NOMO-1 (cell line): Measurements from ENCODE around the gene ZC3H12C.
"Not testable (repeated sequence)": the region's sequence is repeated elsewhere in the genome, so short reads cannot be mapped to it uniquely, and the experiment has no call there.

Experiments used
- DNase-seq, 2 experiments: peaks; one replicate each; lab custom pipeline; 2025; ENCODE audit not compliant: unreplicated experiment in 2 of 2; lab: John Stamatoyannopoulos, UW

ZC3H12C gene

DNA sequence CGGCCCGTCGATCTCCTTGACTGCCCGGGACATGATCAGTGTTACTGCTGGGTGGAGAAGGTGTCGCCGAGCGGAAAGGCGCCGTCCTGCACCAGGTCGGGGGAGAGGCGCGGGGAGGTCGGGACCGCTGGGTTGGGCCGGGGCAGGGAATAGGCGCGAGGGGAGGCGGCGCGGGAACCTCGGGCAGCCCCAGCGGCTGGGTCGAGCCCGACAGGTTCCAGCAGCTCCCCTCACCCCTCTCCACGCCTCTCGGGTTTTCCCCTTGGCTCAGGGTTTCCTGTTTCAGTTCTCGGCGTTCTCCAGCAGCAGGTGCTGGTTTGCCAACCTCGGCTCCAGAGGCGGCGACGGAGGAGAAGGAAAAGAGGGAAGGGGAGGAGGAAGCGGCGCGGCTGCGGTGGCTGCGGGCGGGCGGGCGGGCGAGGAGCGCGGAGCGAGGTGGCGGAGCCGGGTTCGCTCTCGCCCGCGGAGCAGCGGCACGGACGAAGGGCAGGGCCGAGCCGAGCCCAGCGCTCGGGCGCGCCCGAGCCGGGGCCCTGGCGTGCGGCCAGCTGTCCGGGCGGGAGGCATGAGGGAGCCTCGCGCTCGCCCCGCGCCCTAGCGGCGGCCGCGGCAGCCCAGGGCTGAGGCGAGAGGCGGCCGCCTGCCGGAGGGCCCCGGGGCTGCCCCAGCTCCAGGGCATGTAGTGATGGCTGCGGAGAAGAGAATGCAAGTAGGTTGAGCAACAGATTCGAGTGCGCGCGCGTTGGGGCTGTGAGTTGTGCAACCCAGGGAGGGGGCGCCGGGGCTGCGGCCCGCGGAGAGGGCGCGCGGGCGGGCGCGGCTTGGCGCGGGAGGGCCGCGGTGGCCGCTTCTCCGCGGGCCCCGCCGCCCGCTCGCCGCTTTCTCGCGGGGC lies at the start of gene ZC3H12C:
TSS of gene ZC3H12C (plus strand) at position 878 of the 892 bp plus-strand sequence. CDS start 20 bp downstream, outside the sequence.
- DNase-seq = peak; percentile 68 to 84

DNA sequence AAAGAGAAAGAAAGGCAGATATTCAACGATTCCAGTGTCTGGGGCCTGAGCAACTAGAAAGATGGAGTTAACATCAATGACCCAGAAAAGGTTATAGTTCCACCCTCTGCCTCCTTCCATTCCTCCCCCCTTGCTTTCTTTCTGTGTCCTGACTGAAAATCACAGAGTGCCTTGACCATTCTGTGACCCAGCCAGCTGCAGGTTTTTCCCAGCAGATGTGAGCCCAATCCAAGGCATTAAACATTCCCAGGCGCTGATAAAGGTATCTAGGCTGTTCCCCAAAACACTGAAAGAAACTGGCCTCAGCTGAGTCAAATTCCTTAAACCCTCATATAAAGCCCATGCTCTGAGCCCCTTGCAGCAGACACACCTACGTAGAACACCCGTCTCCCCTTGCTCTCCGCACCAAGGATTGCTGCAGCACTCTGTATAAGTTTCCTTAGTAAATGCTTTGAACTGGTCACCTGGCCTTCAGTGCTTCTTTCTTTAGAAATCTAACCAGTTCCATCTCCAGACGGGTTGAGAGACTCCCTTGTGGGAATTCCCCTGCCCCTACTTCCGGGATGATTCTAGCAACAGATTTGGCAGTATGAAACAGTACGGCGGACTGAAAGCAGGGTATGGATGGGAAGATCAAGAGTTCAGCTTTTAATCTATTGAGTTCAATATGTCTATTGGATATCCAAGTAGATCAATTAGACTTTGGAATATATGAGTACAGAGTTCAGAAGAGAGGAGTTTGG lies 48.8 kb upstream of the ZC3H12C start:
- no peak for DNase-seq

DNA sequence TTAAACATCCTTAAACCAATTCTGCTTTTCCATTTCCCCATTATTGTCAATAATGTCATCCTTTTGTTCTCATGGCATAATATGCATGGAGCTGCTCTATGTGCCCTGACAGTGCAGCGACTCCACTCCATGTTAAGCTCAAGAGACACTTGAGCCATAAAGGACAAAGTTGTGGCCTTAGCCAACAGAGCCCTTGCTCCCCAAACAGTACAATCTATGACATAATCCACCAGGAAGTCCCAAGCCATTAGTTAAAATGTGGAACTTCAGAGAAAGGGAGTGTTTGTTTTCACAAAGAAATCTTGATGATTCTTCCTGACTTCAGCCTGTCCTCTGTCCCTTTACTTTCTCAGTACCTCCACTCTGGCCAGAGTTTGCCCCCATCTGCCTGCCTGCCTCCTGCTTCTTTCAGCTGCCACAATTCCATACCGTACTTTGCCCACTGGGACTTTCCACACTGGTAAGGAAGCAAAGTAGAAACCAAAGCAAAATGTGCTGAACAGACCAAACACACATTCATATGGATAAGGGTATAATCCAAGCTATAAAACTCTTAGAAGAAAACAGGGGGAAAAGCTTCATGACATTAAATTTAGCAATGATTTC lies 46.3 kb upstream of the ZC3H12C start:
- no peak for DNase-seq

GRCh38 chr11:110049501-110050200 lies 43.5 kb upstream of the ZC3H12C start:
- no peak for DNase-seq

DNA sequence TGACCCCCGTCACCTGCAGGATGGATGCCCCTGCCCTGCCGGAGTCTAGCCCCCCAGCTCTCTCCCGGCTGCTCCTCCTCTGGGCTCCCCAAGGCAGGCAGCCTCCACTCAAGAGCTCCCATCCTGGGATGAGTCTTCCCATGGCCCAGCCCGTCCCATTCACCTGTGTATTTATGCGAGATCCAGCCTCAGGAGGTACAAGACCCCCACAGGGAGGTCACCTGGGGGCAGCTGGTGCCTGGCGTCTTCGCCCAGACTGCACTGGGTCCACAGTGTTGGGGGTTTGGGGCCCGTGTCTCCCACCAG lies 43.0 kb upstream of the ZC3H12C start:
- DNase-seq = no peak

GRCh38 chr11:110053848-110054414 lies 39.3 kb upstream of the ZC3H12C start:
- no peak for DNase-seq

DNA sequence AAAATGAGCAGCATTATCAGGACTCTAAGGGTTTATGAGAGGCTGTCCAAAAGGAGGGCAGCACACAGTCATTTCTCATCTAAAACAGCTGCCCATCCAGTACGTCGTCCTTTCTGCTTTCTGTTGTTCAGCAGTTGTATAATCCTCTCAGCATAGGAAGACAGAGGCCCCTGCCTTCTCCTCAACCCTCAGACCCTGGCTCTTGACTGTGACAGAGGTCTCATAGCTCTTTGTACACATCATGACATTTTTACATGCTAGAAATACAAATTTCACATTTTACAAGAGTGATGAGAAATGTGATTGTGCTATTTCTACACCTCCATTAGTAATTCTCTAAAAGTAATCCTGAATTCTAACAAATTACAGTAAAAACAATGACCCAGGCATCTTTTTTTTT lies 36.2 kb upstream of the ZC3H12C start:
- DNase-seq = no peak

DNA sequence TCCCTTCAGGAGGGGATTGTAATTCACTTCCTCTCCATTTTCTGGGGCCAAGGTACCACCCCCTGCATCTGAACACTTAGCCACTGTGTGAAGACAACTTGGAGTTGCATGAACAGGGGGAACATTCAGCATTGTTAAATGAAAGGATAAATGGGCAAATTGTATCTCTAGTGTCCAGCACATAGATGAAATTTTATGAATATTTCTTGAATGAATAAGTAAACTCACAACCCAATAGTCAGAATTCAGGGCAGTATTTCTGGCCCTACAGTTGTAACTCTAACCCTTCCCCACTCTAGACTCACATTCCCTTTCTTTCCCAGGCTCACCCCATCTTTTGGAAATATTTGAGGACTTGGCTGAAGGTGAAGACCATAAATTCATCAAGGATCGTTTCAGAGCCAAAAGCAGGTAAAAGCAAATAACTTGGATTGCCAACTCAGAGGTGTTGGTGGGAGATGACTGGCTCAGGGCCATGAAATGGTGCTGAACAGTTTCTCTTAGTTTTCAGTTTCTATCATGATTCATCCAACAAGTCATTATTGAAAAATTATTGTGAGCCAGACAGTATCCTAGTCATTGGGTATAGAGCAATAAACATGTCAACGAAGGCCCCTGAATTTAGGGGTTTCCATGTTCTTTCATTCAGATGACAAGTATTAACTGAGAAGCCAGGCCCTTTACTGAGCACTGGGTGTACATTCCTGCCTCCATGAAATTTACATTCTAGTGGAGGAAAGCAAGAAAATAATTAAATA lies 33.3 kb upstream of the ZC3H12C start:
- DNase-seq = no peak

DNA sequence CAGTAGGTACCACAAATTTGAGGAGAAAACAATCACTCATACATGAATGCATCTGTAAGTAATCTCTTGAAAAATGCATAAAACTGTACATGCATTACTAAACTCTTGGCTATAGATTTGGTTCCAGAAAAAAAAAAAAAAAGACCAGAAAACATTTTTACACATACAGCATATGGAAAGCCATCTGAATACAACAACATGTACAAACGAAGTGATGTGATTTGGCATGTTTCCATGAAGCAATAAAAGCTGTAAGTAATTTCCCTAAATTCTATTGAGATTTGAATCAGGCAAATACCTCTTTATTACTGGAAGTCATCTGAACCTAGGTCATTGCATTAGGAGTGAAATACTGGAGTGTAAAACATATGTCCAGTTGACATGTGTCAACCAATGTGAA lies 31.9 kb upstream of the ZC3H12C start:
- DNase-seq = no peak

- no peak for DNase-seq
Observed at GRCh38 chr11:110062247-110062646, 30.9 kb upstream of the ZC3H12C start.

- no peak for DNase-seq
Observed at GRCh38 chr11:110065189-110065588, 28.0 kb upstream of the ZC3H12C start.

DNA sequence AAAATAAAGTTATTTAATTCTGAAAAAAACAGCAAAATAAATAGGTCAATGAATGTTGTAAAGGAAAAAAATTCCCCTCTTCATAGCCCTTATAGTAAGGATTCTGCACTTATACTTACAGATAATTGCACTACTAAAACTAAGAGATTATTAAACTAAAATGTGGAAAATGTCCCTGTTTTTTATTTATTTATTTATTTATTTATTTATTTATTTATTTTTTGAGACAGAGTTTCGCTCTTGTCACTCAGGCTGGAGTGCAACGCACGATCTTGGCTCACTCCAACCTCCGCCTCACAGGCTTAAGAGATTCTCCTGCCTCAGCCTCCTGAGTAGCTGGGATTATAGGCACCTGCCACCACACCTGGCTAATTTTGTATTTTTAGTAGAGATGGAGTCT lies 25.2 kb upstream of the ZC3H12C start:
- not testable (repeated sequence) for DNase-seq

GRCh38 chr11:110069158-110069737 lies 23.9 kb upstream of the ZC3H12C start:
- peak; percentile 65 to 73 for DNase-seq

GRCh38 chr11:110070176-110070575 lies 23.0 kb upstream of the ZC3H12C start:
- DNase-seq = no peak

DNA sequence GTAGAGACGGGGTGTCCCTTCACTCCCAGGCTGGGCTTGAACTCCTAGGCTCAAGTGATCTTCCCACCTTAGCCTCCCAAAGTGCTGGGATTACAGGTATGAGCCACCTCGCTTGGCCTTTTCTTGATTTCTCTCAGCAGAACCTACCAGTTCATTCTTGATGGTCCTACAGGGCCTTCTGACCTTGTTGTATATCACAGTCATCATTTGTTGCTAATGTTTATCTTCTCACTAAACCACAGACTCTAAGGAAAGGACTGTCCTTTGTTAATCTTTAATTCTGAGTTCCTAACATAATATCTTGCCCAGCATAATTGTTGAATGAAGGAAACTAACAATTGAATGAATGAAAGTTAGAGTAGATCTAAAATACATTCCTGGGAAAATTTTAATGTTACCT lies 22.0 kb upstream of the ZC3H12C start:
- no peak for DNase-seq

GRCh38 chr11:110072930-110073329 lies 20.3 kb upstream of the ZC3H12C start:
- DNase-seq = peak; percentile 60 to 64

DNA sequence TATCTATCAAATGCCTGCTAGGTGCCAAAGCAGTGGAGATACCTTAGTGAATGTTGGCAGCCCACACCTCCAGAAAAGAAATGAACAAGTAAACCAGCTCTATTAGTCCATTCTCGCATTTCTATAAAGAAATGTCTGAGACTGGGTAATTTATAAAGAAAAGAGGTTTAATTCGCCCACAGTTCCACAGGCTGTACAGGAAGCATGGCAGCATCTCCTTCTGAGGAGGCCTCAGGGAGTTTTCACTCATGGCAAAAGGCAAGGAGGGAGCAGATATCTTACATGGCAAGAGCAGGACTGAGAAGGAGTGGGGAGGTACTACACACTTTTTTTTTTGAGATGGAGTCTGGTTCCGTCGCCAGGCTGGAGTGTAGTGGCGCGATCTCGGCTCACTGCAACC lies 18.7 kb upstream of the ZC3H12C start:
- peak in 1 of 2 experiments; percentile 17 for DNase-seq

GRCh38 chr11:110075105-110075846 lies 17.9 kb upstream of the ZC3H12C start:
- DNase-seq = peak; percentile 53 to 71

DNA sequence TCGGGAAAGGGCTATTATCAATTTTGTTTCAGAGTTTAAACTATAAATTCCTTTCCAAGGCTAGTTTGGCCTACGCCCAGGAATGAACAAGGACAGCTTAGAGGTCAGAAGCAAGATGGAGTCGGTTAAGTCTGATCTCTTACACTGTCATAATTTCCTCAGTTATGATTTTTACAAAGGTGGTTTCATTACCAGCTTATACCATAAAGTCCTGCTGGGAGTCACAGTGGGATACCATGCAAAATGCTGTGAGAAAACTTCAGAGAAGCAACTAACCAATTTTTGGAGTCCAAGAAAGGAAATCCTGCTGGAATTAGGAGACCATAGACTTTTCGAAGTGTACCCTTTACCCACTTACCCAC lies 17.4 kb upstream of the ZC3H12C start:
- DNase-seq = no peak
